HPDE6-E6E7 (cell line): ENCODE data around the gene RRAS.

Source experiments
- DNase-seq: peaks from one replicate; pipeline ENCODE4 v3.0.0; 2011; ENCODE audit warnings: missing footprints; ENCODE audit errors: extremely low spot score

Gene RRAS

GRCh38 chr19:49640113-49640898 lies at the start of gene RRAS:
RRAS (minus strand) TSS chr19:49640143; CDS start chr19:49640098, 45 bp downstream.
- peak; percentile 92 for DNase-seq

GRCh38 chr19:49689133-49690078 lies 49.5 kb upstream of the RRAS start, which contains the start of gene ADM5:
ADM5 (plus strand) TSS chr19:49689594; CDS start chr19:49689838, 244 bp downstream.
- DNase-seq, result no peak

GRCh38 chr19:49688531-49689132 lies 48.7 kb upstream of the RRAS start:
- DNase-seq, result no peak

GRCh38 chr19:49687566-49688316 lies 47.8 kb upstream of the RRAS start:
- DNase-seq, result no peak

- DNase-seq, result no peak
These were observed 47.2 kb upstream of the RRAS start for GRCh38 chr19:49687150-49687549.

GRCh38 chr19:49686503-49687088 lies 46.7 kb upstream of the RRAS start:
- DNase-seq, result no peak

- DNase-seq, result no peak
These were observed 45.9 kb upstream of the RRAS start for GRCh38 chr19:49685845-49686332.

GRCh38 chr19:49684983-49685553 lies 45.1 kb upstream of the RRAS start:
- DNase-seq, result no peak

GRCh38 chr19:49684251-49684982 lies 44.5 kb upstream of the RRAS start:
- no peak for DNase-seq

GRCh38 chr19:49683814-49684250 lies 43.9 kb upstream of the RRAS start:
- DNase-seq, result no peak

GRCh38 chr19:49682274-49682673 lies 42.3 kb upstream of the RRAS start:
- DNase-seq, result no peak

GRCh38 chr19:49681830-49682229 lies 41.9 kb upstream of the RRAS start:
- no peak for DNase-seq

- DNase-seq, result no peak
These were observed 40.7 kb upstream of the RRAS start for GRCh38 chr19:49680421-49681351.

GRCh38 chr19:49679771-49680413 lies 39.9 kb upstream of the RRAS start:
- no peak for DNase-seq

- DNase-seq, result no peak
These were observed 39.2 kb upstream of the RRAS start for GRCh38 chr19:49678985-49679770.

- DNase-seq, result no peak
These were observed 38.1 kb upstream of the RRAS start for GRCh38 chr19:49677901-49678674.
